GM12801 (cell line): Measurements from ENCODE around the gene NTNG2.

Experiments used
- TF ChIP-seq, protein P1 (sequence below): IDR thresholded peaks from one replicate; pipeline ENCODE4 v1.5.1; 2011; ENCODE audit warnings: control low read depth; ENCODE audit not compliant: insufficient read length; ENCODE audit errors: extremely low read depth

NTNG2 gene

DNA sequence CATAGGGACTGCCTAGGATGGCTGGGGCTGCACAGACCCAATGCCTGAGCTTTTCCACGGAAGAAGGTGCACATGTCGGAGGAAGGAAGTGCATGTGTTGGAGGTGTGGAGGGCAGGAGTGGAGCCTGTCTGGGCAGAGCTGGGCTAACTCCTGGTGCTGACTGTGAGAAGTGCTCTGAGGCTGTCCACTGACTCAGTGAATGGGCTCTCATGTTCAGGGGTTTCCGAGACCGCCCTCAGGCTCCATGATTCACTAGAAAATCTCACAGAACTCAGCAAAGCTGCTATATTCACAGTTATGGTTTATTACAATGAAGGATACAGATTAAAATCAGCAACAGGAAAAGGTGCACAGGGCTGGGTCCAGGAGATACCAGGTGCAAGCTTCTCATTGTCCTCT is 37.2 kb downstream of the NTNG2 start:
- TF ChIP-seq, protein P1, sequence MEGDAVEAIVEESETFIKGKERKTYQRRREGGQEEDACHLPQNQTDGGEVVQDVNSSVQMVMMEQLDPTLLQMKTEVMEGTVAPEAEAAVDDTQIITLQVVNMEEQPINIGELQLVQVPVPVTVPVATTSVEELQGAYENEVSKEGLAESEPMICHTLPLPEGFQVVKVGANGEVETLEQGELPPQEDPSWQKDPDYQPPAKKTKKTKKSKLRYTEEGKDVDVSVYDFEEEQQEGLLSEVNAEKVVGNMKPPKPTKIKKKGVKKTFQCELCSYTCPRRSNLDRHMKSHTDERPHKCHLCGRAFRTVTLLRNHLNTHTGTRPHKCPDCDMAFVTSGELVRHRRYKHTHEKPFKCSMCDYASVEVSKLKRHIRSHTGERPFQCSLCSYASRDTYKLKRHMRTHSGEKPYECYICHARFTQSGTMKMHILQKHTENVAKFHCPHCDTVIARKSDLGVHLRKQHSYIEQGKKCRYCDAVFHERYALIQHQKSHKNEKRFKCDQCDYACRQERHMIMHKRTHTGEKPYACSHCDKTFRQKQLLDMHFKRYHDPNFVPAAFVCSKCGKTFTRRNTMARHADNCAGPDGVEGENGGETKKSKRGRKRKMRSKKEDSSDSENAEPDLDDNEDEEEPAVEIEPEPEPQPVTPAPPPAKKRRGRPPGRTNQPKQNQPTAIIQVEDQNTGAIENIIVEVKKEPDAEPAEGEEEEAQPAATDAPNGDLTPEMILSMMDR = no peak

DNA sequence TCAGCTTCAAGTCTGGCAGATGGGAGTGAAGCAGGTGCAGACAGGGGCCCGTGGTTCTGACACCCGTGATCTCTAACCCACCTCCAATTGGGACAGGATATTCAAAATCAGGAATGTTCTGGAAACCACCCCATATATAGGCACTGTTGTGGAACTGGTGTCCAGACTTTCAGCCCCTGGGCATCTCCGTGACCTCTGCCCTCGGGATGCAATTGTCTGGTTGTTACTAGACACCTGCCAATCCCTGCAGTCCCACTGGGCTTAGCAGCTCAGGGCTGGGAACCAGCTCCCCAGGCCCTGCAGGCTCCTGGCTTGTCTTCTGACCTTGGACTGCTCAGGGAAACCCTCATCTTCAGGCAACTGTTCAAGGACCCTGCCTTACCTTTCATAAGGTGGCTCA is 38.8 kb downstream of the NTNG2 start:
- TF ChIP-seq, protein P1 = no peak

DNA sequence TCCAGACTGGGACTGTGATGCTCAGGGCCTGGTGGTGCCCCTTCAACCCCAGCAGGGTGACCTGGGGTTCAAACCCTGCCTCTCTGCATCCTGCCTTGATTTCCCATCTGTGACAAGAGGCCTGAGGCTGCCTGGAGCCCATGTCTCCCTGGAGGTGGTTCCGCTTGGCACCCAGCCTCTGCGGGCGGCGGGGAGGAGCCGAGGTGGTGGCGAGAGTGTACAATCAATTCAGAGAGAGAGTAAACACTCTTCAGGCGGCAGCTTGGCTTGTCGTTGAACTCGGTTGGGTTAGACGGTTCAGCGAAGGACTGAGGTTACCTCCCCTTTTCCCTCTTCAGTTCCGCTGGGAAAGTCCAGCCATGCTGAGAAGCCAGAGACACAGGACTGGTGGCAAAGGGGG is 39.3 kb downstream of the NTNG2 start:
- TF ChIP-seq, protein P1 = no peak

DNA sequence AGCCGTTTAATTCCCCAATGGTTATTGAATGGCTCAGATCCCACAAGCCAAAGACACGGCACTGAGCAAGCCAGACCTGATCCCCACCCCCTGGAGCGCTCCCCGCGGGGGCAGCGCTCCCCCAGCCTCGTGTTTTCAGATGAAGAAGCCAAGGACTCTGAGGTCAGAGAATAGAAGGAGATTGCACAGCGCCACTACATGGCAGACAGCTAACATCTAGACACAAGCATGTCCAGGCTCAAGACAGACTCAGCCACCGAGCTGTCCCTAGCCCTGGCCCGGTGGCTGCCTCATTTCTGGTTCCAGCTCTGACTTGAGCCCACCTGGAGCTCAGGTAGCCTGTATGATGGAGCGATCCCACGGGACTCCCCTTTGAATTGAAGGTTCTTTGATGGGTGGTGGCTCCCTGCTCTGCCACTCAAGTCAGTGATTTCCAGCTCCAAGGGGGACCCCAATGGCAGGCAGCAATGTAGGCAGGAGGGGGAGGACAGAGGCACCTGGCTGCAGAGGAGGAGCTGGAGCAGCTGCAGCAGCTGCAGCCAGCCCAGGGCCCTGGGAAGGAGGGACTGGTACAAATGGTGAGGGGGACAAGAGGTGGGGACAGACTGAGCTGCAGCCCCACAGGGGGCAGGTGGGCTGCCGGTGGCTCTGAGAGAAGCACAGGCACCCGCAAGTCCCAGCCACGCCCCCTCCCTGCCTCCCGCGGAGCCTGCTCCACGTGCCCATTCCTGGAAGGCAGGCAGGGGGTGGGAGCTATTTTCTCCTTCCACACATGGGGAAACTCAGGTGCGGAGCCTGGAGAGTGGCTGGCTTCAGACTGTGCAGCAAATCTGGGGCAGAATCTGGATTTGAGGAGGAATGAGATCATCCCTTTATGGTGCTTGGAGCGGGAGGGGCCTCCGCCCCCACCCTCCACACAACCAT is 40.2 kb downstream of the NTNG2 start:
- TF ChIP-seq, protein P1 = no peak

DNA sequence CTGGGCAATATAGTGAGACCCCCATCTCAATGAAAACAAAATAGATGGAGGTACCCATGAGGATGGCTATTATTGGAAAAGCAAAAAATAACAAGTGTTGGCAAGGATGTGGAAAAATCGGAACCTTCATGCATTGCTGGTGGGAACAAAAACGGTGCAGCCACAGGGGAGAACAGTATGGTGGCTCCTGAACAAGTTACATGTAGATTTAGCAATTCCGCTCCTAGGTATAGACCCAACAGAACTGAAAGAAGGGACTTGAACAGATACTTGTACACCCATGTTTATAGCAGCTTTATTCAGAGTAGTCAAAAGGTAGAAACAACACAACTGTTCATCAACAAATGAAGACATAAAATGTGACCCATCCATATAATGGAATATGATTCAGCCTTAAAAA is 43.0 kb downstream of the NTNG2 start:
- TF ChIP-seq, protein P1 = no peak

DNA sequence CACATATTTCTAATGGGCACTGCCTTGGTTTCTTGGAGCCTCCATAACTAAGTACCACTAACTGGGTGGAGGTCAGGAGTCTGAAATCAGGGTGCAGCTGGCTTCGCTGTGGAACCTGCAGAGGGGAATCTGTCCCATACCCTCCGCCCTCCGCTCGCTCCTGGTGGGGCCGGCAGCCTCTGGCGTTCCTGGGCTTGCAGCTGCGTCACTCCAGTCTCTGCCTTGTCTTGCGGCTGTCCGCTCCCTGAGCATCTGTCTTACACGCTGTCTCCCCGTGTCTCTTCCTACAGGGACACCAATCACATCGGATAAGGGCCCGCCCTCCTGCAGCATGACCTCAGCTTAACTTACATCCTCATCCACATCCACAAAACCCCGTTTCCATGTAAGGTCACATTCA is 45.4 kb downstream of the NTNG2 start:
- TF ChIP-seq, protein P1 = no peak

DNA sequence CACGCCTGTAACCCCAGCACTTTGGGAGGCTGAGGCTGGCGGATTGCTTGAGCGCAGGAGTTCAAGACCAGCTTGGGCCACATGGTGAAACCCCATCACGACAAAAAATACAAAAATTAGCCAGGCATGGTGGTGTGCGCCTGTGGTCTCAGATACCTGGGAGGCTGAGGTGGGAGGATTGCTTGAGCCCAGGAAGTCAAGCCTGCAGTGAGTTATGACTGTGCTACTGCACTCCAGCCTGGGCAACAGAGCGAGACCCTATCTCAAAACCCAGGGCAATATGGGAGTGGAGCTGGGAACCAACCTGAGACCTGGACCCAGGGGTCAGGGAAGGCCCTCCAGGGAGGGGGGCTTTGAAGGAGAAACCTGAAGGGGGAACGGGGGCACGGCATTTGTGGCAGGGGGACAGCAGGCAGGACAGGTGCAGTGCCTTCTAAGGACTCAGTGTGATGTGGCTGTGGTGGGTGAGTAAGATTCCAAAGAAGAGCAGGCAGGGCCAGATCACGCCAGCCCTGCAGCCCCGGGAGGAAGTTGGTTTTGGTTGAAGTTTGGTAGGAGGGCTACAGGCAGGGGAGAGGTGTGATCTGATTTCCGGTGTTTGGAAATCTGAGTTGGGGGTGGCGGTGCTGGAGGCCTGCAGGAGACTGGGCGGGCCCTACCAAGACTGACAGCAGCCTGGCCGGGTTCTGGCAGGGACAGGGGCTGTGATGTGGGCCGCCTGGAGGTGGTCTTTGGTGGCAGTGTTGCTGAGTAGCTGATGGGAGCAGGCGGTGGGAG is 46.2 kb downstream of the NTNG2 start:
- TF ChIP-seq, protein P1 = no peak
